ENCODE results near the gene AKT1.

Gene AKT1

GRCh38 chr14:104797115-104798044, 1.8 kb upstream of the AKT1 start:
- no peak overlapping the region for H3K27ac ChIP-seq (ENCODE audit: low read depth, low read length)
- H3K4me1 ChIP-seq (ENCODE audit: control insufficient read depth, insufficient read depth, low read length): peaks cover 36% of the 10 kb centered on the region
- no peak overlapping the region for H3K4me3 ChIP-seq (ENCODE audit: low read depth, low read length)
- H3K27me3 ChIP-seq (ENCODE audit: control insufficient read depth, insufficient read depth, low read length): peaks cover 55% of the 10 kb centered on the region
- no peaks in the 10 kb centered on the region for H3K36me3 ChIP-seq (ENCODE audit: control insufficient read depth, insufficient read depth, low read length)
- no peak overlapping the region for H3K9ac ChIP-seq (ENCODE audit: low read depth, low read length)
- no peaks in the 10 kb centered on the region for H3K9me3 ChIP-seq (ENCODE audit: control insufficient read depth, insufficient read depth, low read length)

DNA sequence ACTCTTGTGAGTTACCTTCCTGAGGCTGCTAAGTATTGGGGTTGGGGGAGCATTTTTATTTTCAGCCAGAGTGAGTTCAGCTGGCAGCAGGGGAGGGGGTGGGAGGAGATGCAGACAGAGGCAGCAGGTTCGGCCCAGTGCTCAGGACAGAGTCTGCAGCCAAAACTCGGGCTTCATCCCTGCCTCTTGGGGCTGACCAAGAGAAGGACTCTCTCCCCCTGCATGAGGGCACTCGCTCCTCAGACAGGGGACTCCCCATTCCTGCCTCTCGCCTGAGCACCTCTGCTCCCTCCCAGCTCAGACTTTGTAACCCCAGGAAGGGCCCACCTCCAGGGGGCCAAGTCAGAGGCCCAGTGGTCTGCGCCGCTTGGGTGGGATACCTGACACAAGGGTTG, 1.1 kb upstream of the AKT1 start:
- peaks cover 48% of the 10 kb centered on the region for H3K27me3 ChIP-seq (ENCODE audit: control insufficient read depth, insufficient read depth, low read length)
- no peak overlapping the region for H3K27ac ChIP-seq (ENCODE audit: low read depth, low read length)

GRCh38 chr14:104795781-104796686, 486 bp upstream of the AKT1 start:
- Histone ChIP-seq H3K36me3 (ENCODE audit: control insufficient read depth, insufficient read depth, low read length) (peaks cover 12% of the 10 kb centered on the region; the same call in 1 of the 2 replicates), H3K4me3 (ENCODE audit: low read depth, low read length) (peak overlapping the region; percentile 62), H3K4me1 (ENCODE audit: control insufficient read depth, insufficient read depth, low read length) (peaks cover 32% of the 10 kb centered on the region), H3K9me3 (ENCODE audit: control insufficient read depth, insufficient read depth, low read length) (no peaks in the 10 kb centered on the region), H3K27ac (ENCODE audit: low read depth, low read length) (no peak overlapping the region), H3K27me3 (ENCODE audit: control insufficient read depth, insufficient read depth, low read length) (peaks cover 42% of the 10 kb centered on the region), H3K9ac (ENCODE audit: low read depth, low read length) (no peak overlapping the region)

More for the DNA sequence above, 1.1 kb upstream of the AKT1 start:
- no peaks in the 10 kb centered on the region for H3K9me3 ChIP-seq (ENCODE audit: control insufficient read depth, insufficient read depth, low read length)
- no peak overlapping the region for H3K9ac ChIP-seq (ENCODE audit: low read depth, low read length)
- H3K36me3 ChIP-seq (ENCODE audit: control insufficient read depth, insufficient read depth, low read length): peaks cover 6% of the 10 kb centered on the region; the same call in 1 of the 2 replicates
- H3K4me1 ChIP-seq (ENCODE audit: control insufficient read depth, insufficient read depth, low read length): peaks cover 36% of the 10 kb centered on the region
- H3K4me3 ChIP-seq (ENCODE audit: low read depth, low read length): no peak overlapping the region

GRCh38 chr14:104794631-104794992, 936 bp downstream of the AKT1 start:
- peaks cover 32% of the 10 kb centered on the region for H3K4me1 ChIP-seq (ENCODE audit: control insufficient read depth, insufficient read depth, low read length)

DNA sequence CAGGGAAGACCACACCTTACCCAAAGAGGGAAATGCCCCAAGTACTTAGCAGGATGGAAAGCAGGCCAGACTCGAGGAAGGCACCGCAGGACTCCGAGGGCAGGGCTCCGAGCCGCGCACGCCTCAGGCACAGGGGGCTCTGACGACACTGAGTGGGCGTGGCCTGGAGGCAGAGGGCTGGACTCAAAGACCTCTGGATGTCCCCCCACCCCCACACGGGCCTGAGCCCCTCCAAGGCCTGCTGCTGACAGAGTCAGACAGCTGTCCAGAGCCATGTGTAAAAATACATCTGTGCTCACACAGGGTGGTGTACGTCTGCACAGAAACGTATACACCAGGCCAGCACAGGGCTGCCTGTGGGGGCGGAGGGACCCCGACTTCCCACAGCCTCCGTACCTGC, 1.4 kb downstream of the AKT1 start:
- Histone ChIP-seq H3K27ac (ENCODE audit: low read depth, low read length) (no peak overlapping the region), H3K36me3 (ENCODE audit: control insufficient read depth, insufficient read depth, low read length) (peaks cover 24% of the 10 kb centered on the region; the same call in 1 of the 2 replicates), H3K9ac (ENCODE audit: low read depth, low read length) (no peak overlapping the region), H3K4me3 (ENCODE audit: low read depth, low read length) (peak overlapping the region; percentile 75), H3K27me3 (ENCODE audit: control insufficient read depth, insufficient read depth, low read length) (peaks cover 31% of the 10 kb centered on the region), H3K9me3 (ENCODE audit: control insufficient read depth, insufficient read depth, low read length) (no peaks in the 10 kb centered on the region), H3K4me1 (ENCODE audit: control insufficient read depth, insufficient read depth, low read length) (peaks cover 29% of the 10 kb centered on the region)

More at GRCh38 chr14:104794631-104794992, 936 bp downstream of the AKT1 start:
- H3K9ac ChIP-seq (ENCODE audit: low read depth, low read length): no peak overlapping the region; the same call in 1 of the 2 replicates
- peaks cover 35% of the 10 kb centered on the region for H3K27me3 ChIP-seq (ENCODE audit: control insufficient read depth, insufficient read depth, low read length)
- peak overlapping the region; percentile 75 for H3K4me3 ChIP-seq (ENCODE audit: low read depth, low read length)
- H3K9me3 ChIP-seq (ENCODE audit: control insufficient read depth, insufficient read depth, low read length): no peaks in the 10 kb centered on the region
- no peak overlapping the region for H3K27ac ChIP-seq (ENCODE audit: low read depth, low read length)
- H3K36me3 ChIP-seq (ENCODE audit: control insufficient read depth, insufficient read depth, low read length): peaks cover 21% of the 10 kb centered on the region; the same call in 1 of the 2 replicates

GRCh38 chr14:104793703-104793959, 1.9 kb downstream of the AKT1 start:
- peak overlapping the region; percentile 75 for H3K4me3 ChIP-seq (ENCODE audit: low read depth, low read length)
- peaks cover 24% of the 10 kb centered on the region; the same call in 1 of the 2 replicates for H3K36me3 ChIP-seq (ENCODE audit: control insufficient read depth, insufficient read depth, low read length)
- peaks cover 27% of the 10 kb centered on the region for H3K4me1 ChIP-seq (ENCODE audit: control insufficient read depth, insufficient read depth, low read length)

GRCh38 chr14:104792945-104793702, 2.4 kb downstream of the AKT1 start:
- Histone ChIP-seq H3K27ac (ENCODE audit: low read depth, low read length) (no peak overlapping the region), H3K9me3 (ENCODE audit: control insufficient read depth, insufficient read depth, low read length) (no peaks in the 10 kb centered on the region), H3K4me3 (ENCODE audit: low read depth, low read length) (peak overlapping the region; percentile 75; the same call in 1 of the 2 replicates), H3K36me3 (ENCODE audit: control insufficient read depth, insufficient read depth, low read length) (peaks cover 24% of the 10 kb centered on the region; the same call in 1 of the 2 replicates), H3K27me3 (ENCODE audit: control insufficient read depth, insufficient read depth, low read length) (peaks cover 22% of the 10 kb centered on the region), H3K9ac (ENCODE audit: low read depth, low read length) (no peak overlapping the region), H3K4me1 (ENCODE audit: control insufficient read depth, insufficient read depth, low read length) (peaks cover 27% of the 10 kb centered on the region)

More at GRCh38 chr14:104793703-104793959, 1.9 kb downstream of the AKT1 start:
- no peak overlapping the region for H3K27ac ChIP-seq (ENCODE audit: low read depth, low read length)
- no peak overlapping the region for H3K9ac ChIP-seq (ENCODE audit: low read depth, low read length)
- H3K9me3 ChIP-seq (ENCODE audit: control insufficient read depth, insufficient read depth, low read length): no peaks in the 10 kb centered on the region
- H3K27me3 ChIP-seq (ENCODE audit: control insufficient read depth, insufficient read depth, low read length): peaks cover 27% of the 10 kb centered on the region

GRCh38 chr14:104792101-104792884, 3.3 kb downstream of the AKT1 start:
- Histone ChIP-seq H3K4me1 (ENCODE audit: control insufficient read depth, insufficient read depth, low read length) (peaks cover 24% of the 10 kb centered on the region), H3K27ac (ENCODE audit: low read depth, low read length) (no peak overlapping the region), H3K9me3 (ENCODE audit: control insufficient read depth, insufficient read depth, low read length) (no peaks in the 10 kb centered on the region), H3K9ac (ENCODE audit: low read depth, low read length) (no peak overlapping the region), H3K27me3 (ENCODE audit: control insufficient read depth, insufficient read depth, low read length) (peaks cover 13% of the 10 kb centered on the region), H3K4me3 (ENCODE audit: low read depth, low read length) (no peak overlapping the region), H3K36me3 (ENCODE audit: control insufficient read depth, insufficient read depth, low read length) (peaks cover 24% of the 10 kb centered on the region; the same call in 1 of the 2 replicates)

GRCh38 chr14:104791425-104791824, 4.1 kb downstream of the AKT1 start:
- Histone ChIP-seq H3K9me3 (ENCODE audit: control insufficient read depth, insufficient read depth, low read length) (no peaks in the 10 kb centered on the region), H3K27me3 (ENCODE audit: control insufficient read depth, insufficient read depth, low read length) (peaks cover 6% of the 10 kb centered on the region), H3K9ac (ENCODE audit: low read depth, low read length) (no peak overlapping the region), H3K4me3 (ENCODE audit: low read depth, low read length) (no peak overlapping the region), H3K27ac (ENCODE audit: low read depth, low read length) (no peak overlapping the region), H3K36me3 (ENCODE audit: control insufficient read depth, insufficient read depth, low read length) (peaks cover 24% of the 10 kb centered on the region; the same call in 1 of the 2 replicates), H3K4me1 (ENCODE audit: control insufficient read depth, insufficient read depth, low read length) (peaks cover 17% of the 10 kb centered on the region)
